Pancreas (tissue), 10 donors: Measurements from ENCODE around the gene FEM1A. TPM values are rescaled to one million over a fixed set of nuclear protein-coding genes. Genes with fewer than 3 reads are reported as not detected.
"Not testable (repeated sequence)": the region's sequence is repeated elsewhere in the genome, so short reads cannot be mapped to it uniquely, and the experiment has no call there.

Experiments
- ATAC-seq, 4 donors: fragments of 200-7000 bp; cut with Tn5 transposase; one replicate each; pipeline versions ENCODE4 v1.8.0 to v1.9.1; 2020; ENCODE audit warnings: mild to moderate bottlenecking in 4 of 4, moderate library complexity in 4 of 4
- DNase-seq, 6 donors: peaks; one replicate each; pipeline ENCODE4 v3.0.0-alpha.2; 2020
- FAIRE-seq: peaks from 2 replicates; lab custom pipeline; 2012; peaks lifted over from hg19 to GRCh38; lab: Jason Lieb, UNC
- H3K27ac ChIP-seq, 4 donors: fragments of 200-600 bp; sonication (generic); 1 replicate in 3 of 4; 2 replicates in 1 of 4; pipeline versions ENCODE4 v1.5.0 to v1.8.0; 2020
- H3K27me3 ChIP-seq, 4 donors: fragments of 200-600 bp; one replicate each; pipeline ENCODE4 v1.8.0; 2021
- H3K36me3 ChIP-seq, 3 donors: fragments of 200-600 bp; sonication (generic) in 1 of 3; one replicate each; pipeline versions ENCODE4 v1.5.0 to v1.8.0; 2020 to 2021
- H3K4me1 ChIP-seq, 3 donors: fragments of 200-600 bp; one replicate each; pipeline ENCODE4 v1.8.0; 2021
- H3K4me3 ChIP-seq, 4 donors: fragments of 200-600 bp; sonication (generic) in 2 of 4; one replicate each; pipeline versions ENCODE4 v1.5.0 to v1.8.0; 2020 to 2021
- H3K9me3 ChIP-seq, 4 donors: fragments of 200-600 bp; one replicate each; pipeline ENCODE4 v1.8.0; 2021
- CTCF ChIP-seq, 4 donors: fragments of 200-600 bp; sonication (generic) in 3 of 4; IDR thresholded peaks; one replicate each; pipeline versions ENCODE4 v1.5.0 to v1.8.0; 2021; ENCODE audit warnings: antibody characterized with exemption in 4 of 4
- WGBS, 2 donors: extraction: QIAGEN DNeasy Blood & Tissue Kit; methylation state at CpG; one replicate each; pipeline ENCODE4 v1.1.7; 2013; 5-methylcytosine and 5-hydroxymethylcytosine counted together
- intact Hi-C, 3 donors: fragments of 100-400 bp; cut with DNase I; formaldehyde crosslinking; loops; one replicate each; pipeline versions ENCODE4 v1.11.1 to v1.14.2; 2022
- polyA plus RNA-seq, 2 donors: library from polyadenylated mRNA; stranded (reverse); fragments of 200-250 nt; gene quantifications; one replicate each; pipeline ENCODE4 v1.2.3, GENCODE V29; 2013
- total RNA-seq, 6 donors: library from RNA; stranded (reverse); fragmentation: NEBNext Ultra II Directional in 4 of 6; extraction: Animal tissue kit (Norgen Biotek cat#: 25700) in 4 of 6; gene quantifications; one replicate each; pipeline versions ENCODE4 v1.2.1 to v1.2.4, GENCODE V29; 2021 to 2023
- donor health status: healthy with polysubstance abuse.
- donor health status: DM: no; HTN: no; CAD: no; lungs with moderate emphysema.
- donor health status: DM: no; HTN: no; CAD: no.
- donor health status: control.
- donor health status: control.
- donor health status: Bipolar disorder and iron deficiency.
- donor health status: DM: yes; HTN: yes; CAD: no.
- donor health status: DM: no; HTN: no; CAD: no.
- donor health status: DM: no; HTN: no; CAD: no.
- donor health status: DM: yes; HTN: yes; CAD: no.

Gene FEM1A
- total and polyA plus RNA-seq, 8 donors = 3.3 to 9.2 (median 5.9) TPM

- ATAC-seq = peak in 1 of 4 donors; percentile 13
- Histone ChIP-seq H3K9me3 (no peaks in the 10 kb centered on the region), H3K4me1 (no peaks in the 10 kb centered on the region), H3K27ac (no peak overlapping the region), H3K27me3 (no peaks in the 10 kb centered on the region), H3K4me3 (no peak overlapping the region), H3K36me3 (no peaks in the 10 kb centered on the region)
- no peak for FAIRE-seq
- no peak for DNase-seq
- intact Hi-C loops = no loop called here
- no peak for TF ChIP-seq CTCF (IDR thresholded peaks at IDR 0.05)
- WGBS, 2 donors = 45 to 47% methylated on average over 9 of the region's 9 CpGs
Observed at GRCh38 chr19:4773047-4773640, 18.4 kb upstream of the FEM1A start.

GRCh38 chr19:4774136-4774535 is 17.4 kb upstream of the FEM1A start:
- H3K36me3 ChIP-seq = no peaks in the 10 kb centered on the region
- intact Hi-C loops = no loop called here
- no peak overlapping the region for H3K27ac ChIP-seq
- TF ChIP-seq CTCF (IDR thresholded peaks at IDR 0.05) = no peak
- no peak for ATAC-seq
- no peaks in the 10 kb centered on the region for H3K9me3 ChIP-seq
- WGBS, 2 donors = 41% methylated on average over 3 of the region's 3 CpGs
- FAIRE-seq = no peak
- H3K4me3 ChIP-seq = no peak overlapping the region
- DNase-seq = no peak
- no peaks in the 10 kb centered on the region for H3K4me1 ChIP-seq
- H3K27me3 ChIP-seq = no peaks in the 10 kb centered on the region

- 39 to 46% methylated on average over 5 of the region's 5 CpGs for WGBS, 2 donors
- no peak for TF ChIP-seq CTCF (IDR thresholded peaks at IDR 0.05)
- H3K9me3 ChIP-seq = no peaks in the 10 kb centered on the region
- intact Hi-C loops = no loop called here
- no peak overlapping the region for H3K27ac ChIP-seq
- no peaks in the 10 kb centered on the region for H3K36me3 ChIP-seq
- ATAC-seq (no peak), DNase-seq (no peak), FAIRE-seq (no peak)
- no peak overlapping the region for H3K4me3 ChIP-seq
- H3K27me3 ChIP-seq = no peaks in the 10 kb centered on the region
- no peaks in the 10 kb centered on the region for H3K4me1 ChIP-seq
Observed at GRCh38 chr19:4775627-4776152, 15.8 kb upstream of the FEM1A start.

GRCh38 chr19:4776436-4777211 is 14.9 kb upstream of the FEM1A start:
- Histone ChIP-seq H3K27me3 (no peaks in the 10 kb centered on the region), H3K4me1 (no peaks in the 10 kb centered on the region), H3K4me3 (no peak overlapping the region), H3K27ac (no peak overlapping the region), H3K9me3 (no peaks in the 10 kb centered on the region), H3K36me3 (no peaks in the 10 kb centered on the region)
- no peak for ATAC-seq
- intact Hi-C loops = no loop called here
- no peak for TF ChIP-seq CTCF (IDR thresholded peaks at IDR 0.05)
- no peak for DNase-seq
- FAIRE-seq = no peak
- WGBS, 2 donors = 35 to 47% methylated on average over 14 of the region's 14 CpGs

- H3K36me3 ChIP-seq, H3K27me3 ChIP-seq, H3K4me1 ChIP-seq, H3K9me3 ChIP-seq, DNase-seq, intact Hi-C loops, H3K4me3 ChIP-seq, FAIRE-seq, H3K27ac ChIP-seq, ATAC-seq: not testable (repeated sequence)
- WGBS, 2 donors = 61 to 66% methylated on average over 5 of the region's 5 CpGs
Observed at GRCh38 chr19:4778124-4778523, 13.4 kb upstream of the FEM1A start.
